GM23338 (cell line): Measurements from ENCODE around the gene UBE2G2. TPM values are rescaled to one million over a fixed set of nuclear protein-coding genes. Genes with fewer than 3 reads are reported as not detected.

Experiments used
- ATAC-seq: fragments of 200-7000 bp; cut with Tn5 transposase; 3 replicates; pipeline ENCODE4 v1.9.1; 2020
- DNase-seq: peaks from one replicate; pipeline ENCODE4 v3.0.0-alpha.2; 2015; ENCODE audit warnings: low spot score
- H2AFZ ChIP-seq: fragments of 200-600 bp; sonication (generic); 2 replicates; pipeline ENCODE4 v1.8.0; 2016; ENCODE audit warnings: antibody characterized with exemption, mild to moderate bottlenecking, moderate library complexity
- H3F3A ChIP-seq: fragments of 200-600 bp; sonication (generic); replicated peaks from 2 replicates; pipeline ENCODE4 v1.8.0; 2017; ENCODE audit warnings: antibody characterized with exemption, mixed run types, low read depth
- H3K27ac ChIP-seq: fragments of 200-600 bp; sonication (generic); 2 replicates; pipeline ENCODE4 v1.6.1; 2016; ENCODE audit warnings: low read depth
- H3K27me3 ChIP-seq: fragments of 200-600 bp; sonication (generic); 2 replicates; pipeline ENCODE4 v1.8.0; 2016; ENCODE audit warnings: mild to moderate bottlenecking, mixed run types, moderate library complexity; ENCODE audit not compliant: insufficient read depth
- H3K36me3 ChIP-seq: fragments of 200-600 bp; sonication (generic); 2 replicates; pipeline ENCODE4 v1.8.0; 2016; ENCODE audit warnings: mild to moderate bottlenecking; ENCODE audit not compliant: insufficient read depth
- H3K4me1 ChIP-seq: fragments of 200-600 bp; sonication (generic); 2 replicates; pipeline ENCODE4 v1.8.0; 2016; ENCODE audit warnings: mild to moderate bottlenecking, moderate library complexity; ENCODE audit not compliant: insufficient read depth
- H3K4me2 ChIP-seq: fragments of 200-600 bp; sonication (generic); 2 replicates; pipeline ENCODE4 v1.7.1; 2017; ENCODE audit warnings: mixed run types
- H3K4me3 ChIP-seq: fragments of 200-600 bp; sonication (generic); 2 replicates; pipeline ENCODE4 v1.6.1; 2016; ENCODE audit warnings: mixed run types
- H3K79me2 ChIP-seq: fragments of 200-600 bp; sonication (generic); replicated peaks from 2 replicates; pipeline ENCODE4 v1.8.0; 2017; ENCODE audit warnings: mild to moderate bottlenecking; ENCODE audit not compliant: insufficient read depth
- H3K9me2 ChIP-seq: fragments of 200-600 bp; sonication (generic); 2 replicates; pipeline ENCODE4 v1.8.0; 2017; ENCODE audit not compliant: insufficient read depth
- H4K20me1 ChIP-seq: fragments of 200-600 bp; sonication (generic); replicated peaks from 2 replicates; pipeline ENCODE4 v1.8.0; 2017; ENCODE audit warnings: mild to moderate bottlenecking; ENCODE audit not compliant: insufficient read depth
- H3K27ac Mint-ChIP-seq: 2 replicates; pipeline ENCODE4 v1.8.0; 2020; ENCODE audit warnings: inconsistent platforms, mild to moderate bottlenecking, moderate library complexity, mixed read lengths
- H3K27me3 Mint-ChIP-seq: 3 replicates; pipeline ENCODE4 v1.8.0; 2022; ENCODE audit warnings: low read depth, mild to moderate bottlenecking, moderate library complexity, mixed read lengths, inconsistent platforms; ENCODE audit not compliant: insufficient read depth, poor library complexity
- H3K36me3 Mint-ChIP-seq: 3 replicates; pipeline ENCODE4 v1.8.0; 2021; ENCODE audit warnings: low read depth, mild to moderate bottlenecking, inconsistent platforms, moderate library complexity, mixed read lengths
- H3K4me1 Mint-ChIP-seq: 3 replicates; pipeline ENCODE4 v1.8.0; 2020; ENCODE audit warnings: mild to moderate bottlenecking, inconsistent platforms, mixed read lengths
- H3K4me3 Mint-ChIP-seq: 3 replicates; pipeline ENCODE4 v1.8.0; 2021; ENCODE audit warnings: moderate library complexity, mild to moderate bottlenecking, inconsistent platforms, mixed read lengths
- H3K9me3 Mint-ChIP-seq: 3 replicates; pipeline ENCODE4 v1.8.0; 2020; ENCODE audit warnings: moderate library complexity, mild to moderate bottlenecking, inconsistent platforms, mixed read lengths
- CREB1 ChIP-seq: fragments of 250-450 bp; sonication (Bioruptor Pico); IDR thresholded peaks from 2 replicates; pipeline ENCODE4 v1.5.0; 2020; ENCODE audit warnings: low read depth, mild to moderate bottlenecking, moderate library complexity
- CTCF ChIP-seq, 2 experiments: fragments of 200-600 bp in 1 of 2; sonication (generic) in 1 of 2; conservative IDR thresholded peaks; 2 replicates each; pipeline versions ENCODE4 v1.5.1 to v1.6.1; 2016 to 2017; ENCODE audit warnings: antibody characterized with exemption in 2 of 2, low read depth in 2 of 2, mild to moderate bottlenecking in 2 of 2, moderate library complexity in 1 of 2
- ETS1 ChIP-seq: IDR thresholded peaks from 2 replicates; pipeline ENCODE4 v1.6.1; 2016; ENCODE audit warnings: antibody characterized with exemption
- EZH2 ChIP-seq: fragments of 200-600 bp; sonication (generic); IDR thresholded peaks from one replicate; pipeline ENCODE4 v1.8.0; 2017; ENCODE audit warnings: antibody characterized with exemption, mild to moderate bottlenecking, low read depth; ENCODE audit not compliant: unreplicated experiment
- JUNB ChIP-seq: IDR thresholded peaks from one replicate; pipeline ENCODE4 v1.6.1; 2016; ENCODE audit warnings: antibody characterized with exemption; ENCODE audit not compliant: unreplicated experiment
- POLR2AphosphoS5 ChIP-seq: IDR thresholded peaks from 2 replicates; pipeline ENCODE4 v1.6.1; 2016; ENCODE audit warnings: antibody characterized with exemption, low read depth
- STAT1 ChIP-seq: IDR thresholded peaks from one replicate; pipeline ENCODE4 v1.6.1; 2016; ENCODE audit warnings: antibody characterized with exemption; ENCODE audit not compliant: unreplicated experiment
- ZNF114 ChIP-seq: fragments of 250-450 bp; sonication (Bioruptor Pico); IDR thresholded peaks from 2 replicates; pipeline ENCODE4 v1.5.0; 2020; ENCODE audit warnings: mild to moderate bottlenecking, moderate library complexity
- ZNF462 ChIP-seq: fragments of 250-450 bp; sonication (Bioruptor Pico); IDR thresholded peaks from 2 replicates; pipeline ENCODE4 v1.5.0; 2020; ENCODE audit warnings: mild to moderate bottlenecking, moderate library complexity
- polyA plus RNA-seq: library from polyadenylated mRNA; unstranded; fragments of >200 nt; fragmentation: Nextera tagmentation; extraction: Ambion mirVana; gene quantifications from 2 replicates; pipeline ENCODE4 v1.2.1, GENCODE V29; 2016
- total RNA-seq: library from RNA; depleted of rRNA; stranded (reverse); fragments of >200 nt; shearing (Covaris generic); gene quantifications from 2 replicates; pipeline ENCODE4 v1.2.3, GENCODE V29; 2014

UBE2G2 gene
- total and polyA plus RNA-seq, 2 experiments from 2014 or later, result 66.4 to 100 TPM

GRCh38 chr21:44742418-44743153, 59.0 kb downstream of the UBE2G2 start:
- H3K4me3 Mint-ChIP-seq, result no peak overlapping the region
- no peak overlapping the region for H3K4me2 ChIP-seq
- peaks cover under 1% of the 10 kb centered on the region; the same call in 1 of the 2 replicates for H3K4me1 ChIP-seq
- H3K27me3 ChIP-seq, result no peaks in the 10 kb centered on the region
- H3K4me1 Mint-ChIP-seq, result peaks cover 10% of the 10 kb centered on the region
- H3K9me2 ChIP-seq, result no peaks in the 10 kb centered on the region; the same call in 1 of the 2 replicates
- peaks cover 52% of the 10 kb centered on the region for H3K9me3 Mint-ChIP-seq
- no peak for ATAC-seq
- peaks cover 17% of the 10 kb centered on the region; the same call in 2 of the 3 replicates for H3K36me3 Mint-ChIP-seq
- no peak overlapping the region for H3K4me3 ChIP-seq
- H2AFZ ChIP-seq, result no peak overlapping the region
- H3K79me2 ChIP-seq, result no peaks in the 10 kb centered on the region
- no peak for TF ChIP-seq STAT1
- TF ChIP-seq CTCF (conservative IDR thresholded peaks at IDR 0.05; ENCODE audit: low read depth in 2 of 2), result peak; percentile 31 to 36; a peak in 3 of 4 replicates
- H3F3A ChIP-seq, result no peaks in the 10 kb centered on the region
- no peak overlapping the region for H3K27ac ChIP-seq
- H4K20me1 ChIP-seq, result no peaks in the 10 kb centered on the region
- no peak overlapping the region for H3K27ac Mint-ChIP-seq
- peaks cover 6% of the 10 kb centered on the region for H3K27me3 Mint-ChIP-seq
- peaks cover 11% of the 10 kb centered on the region for H3K36me3 ChIP-seq
- no peak for DNase-seq

GRCh38 chr21:44741921-44742320, 59.7 kb downstream of the UBE2G2 start:
- Histone ChIP-seq H3K79me2 (no peaks in the 10 kb centered on the region), H3K4me2 (no peak overlapping the region), H3K27me3 (no peaks in the 10 kb centered on the region), H3K4me1 (no peaks in the 10 kb centered on the region), H3K4me3 (no peak overlapping the region), H3F3A (no peaks in the 10 kb centered on the region), H4K20me1 (no peaks in the 10 kb centered on the region), H3K9me2 (no peaks in the 10 kb centered on the region), H3K36me3 (peaks cover 11% of the 10 kb centered on the region), H2AFZ (no peak overlapping the region), H3K27ac (no peak overlapping the region)
- peaks cover 11% of the 10 kb centered on the region for H3K27me3 Mint-ChIP-seq
- peaks cover 14% of the 10 kb centered on the region for H3K4me1 Mint-ChIP-seq
- DNase-seq (no peak), ATAC-seq (no peak)
- no peak overlapping the region for H3K27ac Mint-ChIP-seq
- H3K9me3 Mint-ChIP-seq, result peaks cover 51% of the 10 kb centered on the region
- no peak overlapping the region for H3K4me3 Mint-ChIP-seq
- H3K36me3 Mint-ChIP-seq, result peaks cover 13% of the 10 kb centered on the region; the same call in 2 of the 3 replicates
- no peak for TF ChIP-seq ZNF114 (CRISPR knock-in tag)
- no peak for TF ChIP-seq ETS1
- no peak for TF ChIP-seq ZNF462 (CRISPR knock-in tag)
- no peak for TF ChIP-seq CTCF (conservative IDR thresholded peaks at IDR 0.05; ENCODE audit: low read depth in 2 of 2)
- no peak for TF ChIP-seq CREB1
- TF ChIP-seq JUNB, result no peak
- no peak for TF ChIP-seq EZH2
- TF ChIP-seq STAT1, result no peak
- no peak for TF ChIP-seq POLR2AphosphoS5
